SK-N-SH treated with all-trans-retinoic acid at 6 μM for 48 hours (cell line): Measurements from ENCODE around the gene LMF1.

Source experiments
- ATAC-seq: fragments of 200-7000 bp; cut with Tn5 transposase; 3 replicates; pipeline ENCODE4 v1.9.1; 2020; ENCODE audit warnings: mild to moderate bottlenecking, moderate library complexity
- ARNTL ChIP-seq: fragments of 450-650 bp; formaldehyde crosslinking; IDR thresholded peaks from 2 replicates; pipeline ENCODE4 v1.5.0; 2020; ENCODE audit warnings: low read depth, mild to moderate bottlenecking, moderate library complexity, borderline replicate concordance
- CREB5 ChIP-seq: fragments of 250-450 bp; sonication (Bioruptor Pico); IDR thresholded peaks from 2 replicates; pipeline ENCODE4 v1.5.1; 2020; ENCODE audit warnings: low read depth, mild to moderate bottlenecking, moderate library complexity
- GLIS3 ChIP-seq: fragments of 250-450 bp; sonication (Bioruptor Pico); IDR thresholded peaks from 2 replicates; pipeline ENCODE4 v1.5.0; 2020; ENCODE audit warnings: mild to moderate bottlenecking, moderate library complexity
- OSR1 ChIP-seq: fragments of 250-450 bp; sonication (Bioruptor Pico); IDR thresholded peaks from 2 replicates; pipeline ENCODE4 v1.8.0; 2022; ENCODE audit warnings: moderate library complexity, mild to moderate bottlenecking, inconsistent platforms
- PPARA ChIP-seq: fragments of 250-450 bp; sonication (Bioruptor Pico); IDR thresholded peaks from 2 replicates; pipeline ENCODE4 v1.5.0; 2020; ENCODE audit warnings: mild to moderate bottlenecking, borderline replicate concordance
- RARB ChIP-seq: fragments of 250-450 bp; sonication (Bioruptor Pico); IDR thresholded peaks from 2 replicates; pipeline ENCODE4 v1.8.0; 2021; ENCODE audit warnings: mild to moderate bottlenecking, moderate library complexity
- SNAI2 ChIP-seq: fragments of 250-450 bp; sonication (Bioruptor Pico); IDR thresholded peaks from 2 replicates; pipeline ENCODE4 v1.5.0; 2020; ENCODE audit warnings: mild to moderate bottlenecking, moderate library complexity
- TOX ChIP-seq: fragments of 250-450 bp; sonication (Bioruptor Pico); IDR thresholded peaks from 2 replicates; pipeline ENCODE4 v1.8.0; 2021; ENCODE audit warnings: mild to moderate bottlenecking, moderate library complexity, borderline replicate concordance
- ZFP3 ChIP-seq: fragments of 250-450 bp; sonication (Bioruptor Pico); IDR thresholded peaks from 2 replicates; pipeline ENCODE4 v1.5.0; 2020; ENCODE audit warnings: mild to moderate bottlenecking, moderate library complexity
- ZNF565 ChIP-seq: fragments of 450-650 bp; formaldehyde crosslinking; conservative IDR thresholded peaks from 2 replicates; pipeline ENCODE4 v1.5.0; 2020; ENCODE audit warnings: low read depth, mild to moderate bottlenecking, moderate library complexity
- ZNF8 ChIP-seq: fragments of 450-650 bp; formaldehyde crosslinking; IDR thresholded peaks from 2 replicates; pipeline ENCODE4 v1.5.0; 2020; ENCODE audit warnings: mild to moderate bottlenecking, moderate library complexity
- TF ChIP-seq, protein P1 (sequence below): fragments of 250-450 bp; sonication (Bioruptor Pico); IDR thresholded peaks from 2 replicates; pipeline ENCODE4 v1.5.1; 2021; ENCODE audit warnings: mild to moderate bottlenecking, moderate library complexity
- TF ChIP-seq, protein P2 (sequence below): fragments of 250-450 bp; sonication (Bioruptor Pico); IDR thresholded peaks from 2 replicates; pipeline ENCODE4 v1.8.0; 2020; ENCODE audit warnings: mild to moderate bottlenecking, moderate library complexity, borderline replicate concordance
- TF ChIP-seq, protein P3 (sequence below): fragments of 250-450 bp; sonication (Bioruptor Pico); IDR thresholded peaks from 2 replicates; pipeline ENCODE4 v1.5.0; 2020; ENCODE audit warnings: mild to moderate bottlenecking, moderate library complexity

The LMF1 gene

GRCh38 chr16:836221-836620 lies 134.6 kb downstream of the LMF1 start:
- TF ChIP-seq CREB5 (no peak), RARB (CRISPR knock-in tag) (no peak), SNAI2 (no peak), TOX (CRISPR knock-in tag) (no peak), PPARA (CRISPR knock-in tag) (no peak), GLIS3 (CRISPR knock-in tag) (no peak)
- TF ChIP-seq, protein P1, sequence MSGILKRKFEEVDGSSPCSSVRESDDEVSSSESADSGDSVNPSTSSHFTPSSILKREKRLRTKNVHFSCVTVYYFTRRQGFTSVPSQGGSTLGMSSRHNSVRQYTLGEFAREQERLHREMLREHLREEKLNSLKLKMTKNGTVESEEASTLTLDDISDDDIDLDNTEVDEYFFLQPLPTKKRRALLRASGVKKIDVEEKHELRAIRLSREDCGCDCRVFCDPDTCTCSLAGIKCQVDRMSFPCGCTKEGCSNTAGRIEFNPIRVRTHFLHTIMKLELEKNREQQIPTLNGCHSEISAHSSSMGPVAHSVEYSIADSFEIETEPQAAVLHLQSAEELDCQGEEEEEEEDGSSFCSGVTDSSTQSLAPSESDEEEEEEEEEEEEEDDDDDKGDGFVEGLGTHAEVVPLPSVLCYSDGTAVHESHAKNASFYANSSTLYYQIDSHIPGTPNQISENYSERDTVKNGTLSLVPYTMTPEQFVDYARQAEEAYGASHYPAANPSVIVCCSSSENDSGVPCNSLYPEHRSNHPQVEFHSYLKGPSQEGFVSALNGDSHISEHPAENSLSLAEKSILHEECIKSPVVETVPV (CRISPR knock-in tag), result no peak
- TF ChIP-seq, protein P2, sequence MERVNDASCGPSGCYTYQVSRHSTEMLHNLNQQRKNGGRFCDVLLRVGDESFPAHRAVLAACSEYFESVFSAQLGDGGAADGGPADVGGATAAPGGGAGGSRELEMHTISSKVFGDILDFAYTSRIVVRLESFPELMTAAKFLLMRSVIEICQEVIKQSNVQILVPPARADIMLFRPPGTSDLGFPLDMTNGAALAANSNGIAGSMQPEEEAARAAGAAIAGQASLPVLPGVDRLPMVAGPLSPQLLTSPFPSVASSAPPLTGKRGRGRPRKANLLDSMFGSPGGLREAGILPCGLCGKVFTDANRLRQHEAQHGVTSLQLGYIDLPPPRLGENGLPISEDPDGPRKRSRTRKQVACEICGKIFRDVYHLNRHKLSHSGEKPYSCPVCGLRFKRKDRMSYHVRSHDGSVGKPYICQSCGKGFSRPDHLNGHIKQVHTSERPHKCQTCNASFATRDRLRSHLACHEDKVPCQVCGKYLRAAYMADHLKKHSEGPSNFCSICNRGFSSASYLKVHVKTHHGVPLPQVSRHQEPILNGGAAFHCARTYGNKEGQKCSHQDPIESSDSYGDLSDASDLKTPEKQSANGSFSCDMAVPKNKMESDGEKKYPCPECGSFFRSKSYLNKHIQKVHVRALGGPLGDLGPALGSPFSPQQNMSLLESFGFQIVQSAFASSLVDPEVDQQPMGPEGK (CRISPR knock-in tag), result no peak
- TF ChIP-seq, protein P3, sequence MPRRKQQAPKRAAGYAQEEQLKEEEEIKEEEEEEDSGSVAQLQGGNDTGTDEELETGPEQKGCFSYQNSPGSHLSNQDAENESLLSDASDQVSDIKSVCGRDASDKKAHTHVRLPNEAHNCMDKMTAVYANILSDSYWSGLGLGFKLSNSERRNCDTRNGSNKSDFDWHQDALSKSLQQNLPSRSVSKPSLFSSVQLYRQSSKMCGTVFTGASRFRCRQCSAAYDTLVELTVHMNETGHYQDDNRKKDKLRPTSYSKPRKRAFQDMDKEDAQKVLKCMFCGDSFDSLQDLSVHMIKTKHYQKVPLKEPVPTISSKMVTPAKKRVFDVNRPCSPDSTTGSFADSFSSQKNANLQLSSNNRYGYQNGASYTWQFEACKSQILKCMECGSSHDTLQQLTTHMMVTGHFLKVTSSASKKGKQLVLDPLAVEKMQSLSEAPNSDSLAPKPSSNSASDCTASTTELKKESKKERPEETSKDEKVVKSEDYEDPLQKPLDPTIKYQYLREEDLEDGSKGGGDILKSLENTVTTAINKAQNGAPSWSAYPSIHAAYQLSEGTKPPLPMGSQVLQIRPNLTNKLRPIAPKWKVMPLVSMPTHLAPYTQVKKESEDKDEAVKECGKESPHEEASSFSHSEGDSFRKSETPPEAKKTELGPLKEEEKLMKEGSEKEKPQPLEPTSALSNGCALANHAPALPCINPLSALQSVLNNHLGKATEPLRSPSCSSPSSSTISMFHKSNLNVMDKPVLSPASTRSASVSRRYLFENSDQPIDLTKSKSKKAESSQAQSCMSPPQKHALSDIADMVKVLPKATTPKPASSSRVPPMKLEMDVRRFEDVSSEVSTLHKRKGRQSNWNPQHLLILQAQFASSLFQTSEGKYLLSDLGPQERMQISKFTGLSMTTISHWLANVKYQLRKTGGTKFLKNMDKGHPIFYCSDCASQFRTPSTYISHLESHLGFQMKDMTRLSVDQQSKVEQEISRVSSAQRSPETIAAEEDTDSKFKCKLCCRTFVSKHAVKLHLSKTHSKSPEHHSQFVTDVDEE (CRISPR knock-in tag), result no peak
- ATAC-seq, result no peak

DNA sequence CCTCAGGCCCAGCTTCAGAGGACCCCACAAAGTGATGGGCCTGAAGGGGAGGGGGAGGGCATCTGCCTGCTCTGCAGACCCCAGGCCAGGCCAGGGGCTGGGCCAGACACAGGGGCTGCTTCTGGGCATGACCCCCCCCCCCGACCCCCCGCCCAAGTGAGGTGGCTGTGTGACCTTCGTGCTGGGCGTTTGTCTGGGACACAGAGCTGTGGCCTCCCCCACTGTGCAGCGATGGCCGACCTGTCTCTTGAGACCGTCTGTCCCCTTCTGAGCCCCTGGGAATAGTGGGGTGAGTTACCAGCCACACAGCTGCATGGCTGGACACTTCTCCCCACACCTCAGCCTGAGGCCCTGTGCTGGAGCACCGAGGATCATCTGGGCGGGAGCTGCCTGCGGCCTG lies 135.4 kb downstream of the LMF1 start:
- TF ChIP-seq ARNTL (no peak), OSR1 (CRISPR knock-in tag) (no peak), ZNF565 (CRISPR knock-in tag) (no peak), ZNF8 (CRISPR knock-in tag) (no peak)
- TF ChIP-seq, protein P3 (CRISPR knock-in tag), result no peak
- ATAC-seq, result no peak

DNA sequence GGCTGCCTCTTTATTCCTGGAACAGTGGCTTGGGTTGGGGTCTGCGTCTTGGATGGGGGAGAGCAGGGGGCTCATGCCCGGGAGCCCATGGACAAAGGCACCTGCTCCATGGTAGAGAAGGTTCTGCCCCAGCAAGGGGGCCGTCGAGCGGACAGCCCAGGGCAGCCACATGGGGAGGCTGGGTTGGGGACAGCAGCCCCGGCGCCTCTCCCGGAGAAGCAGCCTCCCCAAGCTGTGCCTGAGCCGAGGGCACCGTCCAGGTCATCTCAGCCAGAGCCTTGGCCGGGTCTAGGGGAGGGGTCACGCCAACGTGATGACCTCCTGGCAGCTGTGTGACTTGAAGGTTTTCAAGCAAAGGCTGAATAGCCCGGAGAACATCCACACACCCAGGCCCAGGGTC lies 137.4 kb downstream of the LMF1 start:
- ATAC-seq, result no peak
- TF ChIP-seq, protein P3 (CRISPR knock-in tag), result no peak
- TF ChIP-seq ZFP3 (CRISPR knock-in tag) (no peak), ZNF565 (CRISPR knock-in tag) (no peak), SNAI2 (no peak)
